ENCODE data around the gene FAHD2B. TPM values are rescaled to one million over a fixed set of nuclear protein-coding genes. Genes with fewer than 3 reads are reported as not detected.
"Not testable (repeated sequence)": the region's sequence is repeated elsewhere in the genome, so short reads cannot be mapped to it uniquely, and the experiment has no call there.

Gene FAHD2B
- total RNA-seq, 1 donor from 2014 or later = 24.8 TPM

DNA sequence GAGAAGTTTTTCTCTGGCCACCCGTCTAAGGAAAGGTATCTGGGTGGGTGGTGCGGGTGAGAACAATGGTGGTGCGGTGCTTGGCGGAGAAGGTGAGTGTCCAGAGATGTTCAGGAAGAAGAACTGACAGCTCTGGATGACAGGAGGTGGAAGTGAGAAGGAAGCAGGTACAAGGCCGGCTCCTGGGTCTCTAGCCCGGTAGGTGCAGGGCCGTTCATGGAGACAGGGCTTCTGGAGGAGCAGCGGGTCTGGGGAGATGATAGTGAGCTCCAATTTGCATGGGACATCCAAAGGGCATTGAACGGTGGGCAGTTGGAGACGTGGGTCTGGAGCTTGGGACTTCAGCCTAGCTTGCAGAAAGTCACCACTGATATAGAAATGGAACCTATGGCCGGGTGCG is 979 bp upstream of the FAHD2B start:
- Mint-ChIP-seq H3K9me3 (ENCODE audit: low read depth) (peaks cover 14% of the 10 kb centered on the region), H3K36me3 (ENCODE audit: low read depth) (peaks cover 2% of the 10 kb centered on the region), H3K27me3 (ENCODE audit: low read depth) (peaks cover 2% of the 10 kb centered on the region), H3K4me1 (ENCODE audit: low read depth) (peaks cover 9% of the 10 kb centered on the region), H3K27ac (ENCODE audit: unreplicated experiment) (no peak overlapping the region), H3K4me3 (ENCODE audit: unreplicated experiment) (peak overlapping the region; percentile 74)
- no peak for DNase-seq (ENCODE audit: low spot score)
- TF ChIP-seq, protein P1, sequence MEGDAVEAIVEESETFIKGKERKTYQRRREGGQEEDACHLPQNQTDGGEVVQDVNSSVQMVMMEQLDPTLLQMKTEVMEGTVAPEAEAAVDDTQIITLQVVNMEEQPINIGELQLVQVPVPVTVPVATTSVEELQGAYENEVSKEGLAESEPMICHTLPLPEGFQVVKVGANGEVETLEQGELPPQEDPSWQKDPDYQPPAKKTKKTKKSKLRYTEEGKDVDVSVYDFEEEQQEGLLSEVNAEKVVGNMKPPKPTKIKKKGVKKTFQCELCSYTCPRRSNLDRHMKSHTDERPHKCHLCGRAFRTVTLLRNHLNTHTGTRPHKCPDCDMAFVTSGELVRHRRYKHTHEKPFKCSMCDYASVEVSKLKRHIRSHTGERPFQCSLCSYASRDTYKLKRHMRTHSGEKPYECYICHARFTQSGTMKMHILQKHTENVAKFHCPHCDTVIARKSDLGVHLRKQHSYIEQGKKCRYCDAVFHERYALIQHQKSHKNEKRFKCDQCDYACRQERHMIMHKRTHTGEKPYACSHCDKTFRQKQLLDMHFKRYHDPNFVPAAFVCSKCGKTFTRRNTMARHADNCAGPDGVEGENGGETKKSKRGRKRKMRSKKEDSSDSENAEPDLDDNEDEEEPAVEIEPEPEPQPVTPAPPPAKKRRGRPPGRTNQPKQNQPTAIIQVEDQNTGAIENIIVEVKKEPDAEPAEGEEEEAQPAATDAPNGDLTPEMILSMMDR (IDR thresholded peaks at IDR 0.05) = no peak

DNA sequence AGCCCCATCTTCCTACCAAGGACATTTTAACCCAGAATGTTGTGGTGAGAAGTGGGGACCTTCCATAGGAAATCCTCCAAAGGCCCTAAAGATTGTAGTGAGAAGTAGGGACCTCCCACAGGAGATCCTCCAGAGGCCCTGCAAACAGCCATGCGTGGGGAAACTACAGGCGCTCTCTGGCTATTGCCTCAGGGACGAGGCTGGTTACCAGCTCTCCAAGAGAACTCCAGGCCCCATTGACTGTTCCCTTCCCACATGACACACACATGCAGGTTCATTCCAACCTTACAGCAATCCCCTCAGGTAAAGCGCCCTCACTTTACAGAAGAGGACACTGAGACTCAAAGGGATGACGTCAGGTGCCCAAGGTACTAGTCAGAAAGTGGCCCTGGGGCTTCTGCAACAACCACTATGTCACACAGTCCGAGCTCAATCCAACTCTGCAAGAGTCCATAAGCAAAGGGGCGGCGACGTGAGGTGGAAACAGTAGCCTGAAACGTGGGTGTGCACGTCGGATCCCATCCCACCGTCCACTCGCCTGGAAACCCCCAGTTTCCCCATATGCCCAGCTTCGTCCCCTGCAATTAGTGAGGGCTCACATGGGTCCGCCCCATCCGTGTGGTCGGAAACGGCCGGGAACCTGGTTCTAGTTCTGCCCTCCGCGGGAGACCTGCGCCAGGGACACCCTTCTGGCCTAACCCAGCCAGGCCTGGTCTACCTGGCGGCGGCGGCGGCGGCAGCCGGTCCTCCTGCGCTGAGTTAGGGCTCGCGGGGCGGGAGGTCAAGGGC is 505 bp downstream of the FAHD2B start:
- H3K27me3 Mint-ChIP-seq (ENCODE audit: low read depth); H3K27ac Mint-ChIP-seq (ENCODE audit: unreplicated experiment); H3K9me3 Mint-ChIP-seq (ENCODE audit: low read depth); DNase-seq (ENCODE audit: low spot score); H3K36me3 Mint-ChIP-seq (ENCODE audit: low read depth); H3K4me1 Mint-ChIP-seq (ENCODE audit: low read depth): not testable (repeated sequence)
- H3K4me3 Mint-ChIP-seq (ENCODE audit: unreplicated experiment) = peak overlapping the region; percentile 40

DNA sequence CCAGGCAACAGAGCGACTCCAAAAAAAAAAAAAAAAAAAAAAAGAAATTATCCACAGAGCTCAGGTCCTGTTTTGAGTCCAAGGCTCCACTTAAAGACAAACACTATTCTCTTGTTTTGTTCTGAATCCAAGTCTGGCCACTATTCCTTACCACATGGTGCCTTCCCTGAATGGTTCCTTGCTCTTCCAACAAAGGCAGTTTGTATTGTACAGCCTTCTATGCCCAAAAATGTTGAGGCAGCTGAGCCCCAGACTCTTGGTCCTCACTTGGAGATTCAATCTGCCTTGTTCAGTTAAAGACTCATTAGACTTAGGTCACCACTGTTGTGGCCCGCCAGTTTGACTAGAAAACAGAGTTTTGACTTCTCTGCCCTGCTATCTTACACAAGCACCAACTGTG is 1.7 kb downstream of the FAHD2B start:
- DNase-seq (ENCODE audit: low spot score); H3K27ac Mint-ChIP-seq (ENCODE audit: unreplicated experiment); H3K36me3 Mint-ChIP-seq (ENCODE audit: low read depth); H3K27me3 Mint-ChIP-seq (ENCODE audit: low read depth); H3K4me1 Mint-ChIP-seq (ENCODE audit: low read depth); H3K4me3 Mint-ChIP-seq (ENCODE audit: unreplicated experiment); H3K9me3 Mint-ChIP-seq (ENCODE audit: low read depth): not testable (repeated sequence)

DNA sequence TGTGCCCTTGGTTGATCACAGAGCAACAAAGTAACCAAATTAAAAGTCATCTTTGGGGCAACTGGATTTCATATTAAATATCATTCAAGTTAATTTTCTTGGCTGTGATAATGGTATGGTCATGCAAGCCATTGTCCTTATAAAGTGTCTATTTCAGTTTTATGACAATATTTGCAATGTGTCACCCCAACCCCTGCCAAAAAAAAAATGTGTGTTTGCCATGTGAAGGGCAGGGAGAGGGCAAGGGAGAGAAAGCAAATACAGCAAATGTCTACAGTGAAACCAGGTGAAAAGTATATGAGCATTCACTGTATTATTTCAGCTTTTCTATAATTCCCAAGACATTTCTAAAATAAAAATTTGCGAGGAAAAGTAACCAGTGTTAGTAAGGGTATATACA is 6.0 kb downstream of the FAHD2B start:
- not testable (repeated sequence) for H3K9me3 Mint-ChIP-seq (ENCODE audit: low read depth); H3K27me3 Mint-ChIP-seq (ENCODE audit: low read depth); H3K4me3 Mint-ChIP-seq (ENCODE audit: unreplicated experiment); DNase-seq (ENCODE audit: low spot score); H3K36me3 Mint-ChIP-seq (ENCODE audit: low read depth); H3K4me1 Mint-ChIP-seq (ENCODE audit: low read depth); H3K27ac Mint-ChIP-seq (ENCODE audit: unreplicated experiment)

DNA sequence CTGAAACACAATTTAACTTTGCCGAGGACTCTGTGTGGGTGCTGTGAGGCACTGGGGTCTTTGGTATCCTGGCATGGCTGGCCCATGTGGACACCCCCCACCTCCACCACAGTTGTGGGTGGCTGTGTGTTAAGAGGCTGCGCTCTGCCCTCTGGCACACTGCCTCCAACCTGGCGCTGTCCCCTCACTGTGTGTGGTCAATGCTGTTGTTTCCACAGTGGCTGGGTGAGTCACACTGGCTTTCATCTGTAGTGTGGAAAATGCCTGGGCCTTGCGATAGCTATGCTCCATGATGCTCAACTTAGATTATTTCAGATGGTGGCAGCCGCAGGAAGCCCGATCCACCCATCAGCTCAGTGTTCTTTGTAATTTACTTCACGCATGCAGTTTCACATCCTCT is 9.6 kb downstream of the FAHD2B start:
- not testable (repeated sequence) for H3K9me3 Mint-ChIP-seq (ENCODE audit: low read depth); H3K27ac Mint-ChIP-seq (ENCODE audit: unreplicated experiment); H3K36me3 Mint-ChIP-seq (ENCODE audit: low read depth); H3K27me3 Mint-ChIP-seq (ENCODE audit: low read depth); H3K4me1 Mint-ChIP-seq (ENCODE audit: low read depth); H3K4me3 Mint-ChIP-seq (ENCODE audit: unreplicated experiment); DNase-seq (ENCODE audit: low spot score)

DNA sequence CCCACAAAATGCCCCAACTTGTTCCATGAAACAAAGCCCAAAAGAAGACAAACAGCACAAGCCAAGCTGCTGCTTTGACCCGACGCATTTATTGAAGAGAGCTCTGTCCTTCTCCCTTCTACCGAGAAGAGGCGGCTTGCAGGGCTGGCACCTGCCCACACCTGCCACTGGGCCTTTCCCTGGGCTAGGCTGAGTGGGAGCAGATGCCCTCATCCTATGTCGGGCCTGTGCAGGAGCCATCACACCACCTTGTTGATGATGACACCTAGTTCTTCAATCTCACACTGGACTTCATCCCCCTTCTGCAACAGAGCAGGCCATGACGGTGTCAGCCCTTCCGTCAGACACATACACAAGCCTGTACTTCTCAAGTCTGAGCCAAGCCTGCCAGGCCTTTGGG is 11.2 kb downstream of the FAHD2B start:
- not testable (repeated sequence) for DNase-seq (ENCODE audit: low spot score); H3K9me3 Mint-ChIP-seq (ENCODE audit: low read depth); H3K36me3 Mint-ChIP-seq (ENCODE audit: low read depth); H3K4me3 Mint-ChIP-seq (ENCODE audit: unreplicated experiment); H3K4me1 Mint-ChIP-seq (ENCODE audit: low read depth); H3K27ac Mint-ChIP-seq (ENCODE audit: unreplicated experiment); H3K27me3 Mint-ChIP-seq (ENCODE audit: low read depth)

DNA sequence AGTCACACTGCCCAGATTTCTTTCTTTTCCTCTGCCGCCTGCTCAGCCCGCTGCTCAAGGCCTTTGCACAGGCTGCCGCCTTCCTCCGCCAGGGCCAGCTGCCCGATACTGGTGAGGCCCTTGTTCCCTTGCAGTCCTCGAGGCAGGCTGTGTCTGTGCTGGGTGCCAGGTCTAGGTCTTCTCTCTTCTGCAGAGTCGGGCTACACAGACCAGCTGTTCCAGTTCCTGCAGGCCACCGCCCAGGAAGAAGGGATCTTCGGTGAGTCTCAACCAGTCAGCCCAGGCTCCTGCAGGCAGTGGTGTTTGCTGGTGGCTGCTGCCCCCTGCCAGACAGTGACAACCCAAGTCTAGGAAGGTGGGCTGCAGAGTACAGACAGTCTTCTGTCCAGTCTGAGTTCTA is 12.5 kb downstream of the FAHD2B start:
- H3K4me3 Mint-ChIP-seq (ENCODE audit: unreplicated experiment); H3K4me1 Mint-ChIP-seq (ENCODE audit: low read depth); H3K27ac Mint-ChIP-seq (ENCODE audit: unreplicated experiment); H3K27me3 Mint-ChIP-seq (ENCODE audit: low read depth); DNase-seq (ENCODE audit: low spot score); H3K36me3 Mint-ChIP-seq (ENCODE audit: low read depth); H3K9me3 Mint-ChIP-seq (ENCODE audit: low read depth): not testable (repeated sequence)

DNA sequence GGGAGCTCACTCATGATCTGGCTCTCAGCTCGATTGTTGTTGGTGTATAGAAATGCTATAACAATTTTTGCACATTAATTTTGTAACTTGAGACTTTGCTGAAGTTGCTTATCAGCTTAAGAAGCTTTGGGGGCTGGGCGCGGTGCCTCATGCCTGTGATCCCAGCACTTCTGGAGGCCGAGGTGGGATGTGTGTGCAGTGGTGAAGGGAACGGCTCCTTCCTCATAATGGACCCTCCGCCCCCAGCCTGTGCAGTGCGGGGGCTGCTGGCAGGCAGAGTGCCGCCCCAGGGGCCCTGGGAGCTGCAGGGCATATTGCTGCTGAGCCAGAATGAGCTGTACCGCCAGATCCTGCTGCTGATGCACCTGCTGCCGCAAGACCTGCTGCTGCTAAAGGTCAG is 13.8 kb downstream of the FAHD2B start:
- H3K36me3 Mint-ChIP-seq (ENCODE audit: low read depth); H3K9me3 Mint-ChIP-seq (ENCODE audit: low read depth); H3K27ac Mint-ChIP-seq (ENCODE audit: unreplicated experiment); H3K27me3 Mint-ChIP-seq (ENCODE audit: low read depth); DNase-seq (ENCODE audit: low spot score); H3K4me3 Mint-ChIP-seq (ENCODE audit: unreplicated experiment); H3K4me1 Mint-ChIP-seq (ENCODE audit: low read depth): not testable (repeated sequence)

DNA sequence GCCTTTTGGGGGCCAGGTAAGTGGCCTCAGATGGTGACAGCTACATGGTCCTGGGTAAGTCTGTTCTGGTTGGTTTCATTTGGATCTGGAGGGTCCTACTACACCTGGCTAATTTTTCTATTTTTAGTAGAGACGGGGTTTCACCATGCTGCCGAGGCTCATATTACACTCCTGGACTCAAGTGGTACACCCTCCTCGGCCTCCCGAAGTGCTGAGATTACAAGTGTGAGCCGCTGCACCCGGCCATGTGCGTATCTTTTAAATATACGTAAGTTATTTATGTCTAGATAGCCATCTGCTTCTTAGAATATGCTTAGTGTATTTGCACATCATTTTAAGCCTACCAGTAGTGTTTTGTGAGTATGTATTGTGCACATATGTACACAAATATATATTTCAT is 17.5 kb downstream of the FAHD2B start:
- not testable (repeated sequence) for H3K27ac Mint-ChIP-seq (ENCODE audit: unreplicated experiment); H3K9me3 Mint-ChIP-seq (ENCODE audit: low read depth); H3K36me3 Mint-ChIP-seq (ENCODE audit: low read depth); H3K27me3 Mint-ChIP-seq (ENCODE audit: low read depth); DNase-seq (ENCODE audit: low spot score); H3K4me1 Mint-ChIP-seq (ENCODE audit: low read depth); H3K4me3 Mint-ChIP-seq (ENCODE audit: unreplicated experiment)

DNA sequence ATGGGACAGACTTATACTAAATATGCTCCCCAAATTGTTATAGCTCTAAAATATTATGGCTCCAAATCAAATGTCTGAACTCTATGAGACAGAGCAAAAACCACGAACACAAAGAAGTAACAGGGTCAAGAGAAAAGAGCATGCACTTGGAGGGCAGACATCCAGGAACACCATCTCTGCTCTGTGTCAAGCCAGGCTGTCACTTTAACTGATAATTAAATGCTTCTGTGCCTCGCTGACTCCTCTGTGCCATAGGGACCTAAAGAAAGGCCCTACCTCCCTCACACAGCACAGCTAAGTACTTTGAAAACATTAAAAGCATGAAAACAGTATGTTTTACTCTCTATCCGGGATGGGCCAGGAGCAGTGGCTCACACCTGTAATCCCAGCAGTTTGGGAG is 23.8 kb downstream of the FAHD2B start:
- H3K27ac Mint-ChIP-seq (ENCODE audit: unreplicated experiment); DNase-seq (ENCODE audit: low spot score); H3K36me3 Mint-ChIP-seq (ENCODE audit: low read depth); H3K4me1 Mint-ChIP-seq (ENCODE audit: low read depth); H3K4me3 Mint-ChIP-seq (ENCODE audit: unreplicated experiment): not testable (repeated sequence)
- peaks cover 17% of the 10 kb centered on the region for H3K27me3 Mint-ChIP-seq (ENCODE audit: low read depth)
- peaks cover 18% of the 10 kb centered on the region for H3K9me3 Mint-ChIP-seq (ENCODE audit: low read depth)

DNA sequence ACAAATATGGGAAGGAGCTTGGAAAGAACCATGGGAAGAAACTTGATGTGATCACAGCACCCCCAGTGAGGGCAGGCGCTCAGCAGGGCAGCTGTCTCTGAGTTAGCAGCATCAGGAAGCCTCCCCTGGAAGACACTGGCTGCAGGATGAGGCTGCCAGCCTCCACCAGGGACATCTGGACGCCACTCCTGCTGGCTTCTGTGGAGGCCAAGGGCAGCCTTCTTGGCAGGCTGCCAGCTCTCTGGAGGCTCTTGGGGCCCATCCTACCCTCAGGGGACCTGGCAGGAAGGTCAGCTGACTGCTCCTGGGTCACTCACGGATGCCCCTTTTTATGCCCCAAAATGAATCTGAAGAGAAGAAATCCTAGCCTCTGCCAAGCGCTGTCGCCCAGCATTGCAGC is 26.0 kb downstream of the FAHD2B start:
- H3K27me3 Mint-ChIP-seq (ENCODE audit: low read depth) = peaks cover 26% of the 10 kb centered on the region
- H3K4me3 Mint-ChIP-seq (ENCODE audit: unreplicated experiment); H3K4me1 Mint-ChIP-seq (ENCODE audit: low read depth); DNase-seq (ENCODE audit: low spot score); H3K9me3 Mint-ChIP-seq (ENCODE audit: low read depth); H3K36me3 Mint-ChIP-seq (ENCODE audit: low read depth); H3K27ac Mint-ChIP-seq (ENCODE audit: unreplicated experiment): not testable (repeated sequence)
